GM19328 (cell line): ENCODE measurements around the gene KRT12.

Experiments
- ATAC-seq: cut with Tn5 transposase; IDR thresholded peaks from one replicate; pipeline ENCODE4 v1.9.1; 2021; ENCODE audit warnings: mild to moderate bottlenecking, moderate library complexity; ENCODE audit not compliant: unreplicated experiment

KRT12 gene

DNA sequence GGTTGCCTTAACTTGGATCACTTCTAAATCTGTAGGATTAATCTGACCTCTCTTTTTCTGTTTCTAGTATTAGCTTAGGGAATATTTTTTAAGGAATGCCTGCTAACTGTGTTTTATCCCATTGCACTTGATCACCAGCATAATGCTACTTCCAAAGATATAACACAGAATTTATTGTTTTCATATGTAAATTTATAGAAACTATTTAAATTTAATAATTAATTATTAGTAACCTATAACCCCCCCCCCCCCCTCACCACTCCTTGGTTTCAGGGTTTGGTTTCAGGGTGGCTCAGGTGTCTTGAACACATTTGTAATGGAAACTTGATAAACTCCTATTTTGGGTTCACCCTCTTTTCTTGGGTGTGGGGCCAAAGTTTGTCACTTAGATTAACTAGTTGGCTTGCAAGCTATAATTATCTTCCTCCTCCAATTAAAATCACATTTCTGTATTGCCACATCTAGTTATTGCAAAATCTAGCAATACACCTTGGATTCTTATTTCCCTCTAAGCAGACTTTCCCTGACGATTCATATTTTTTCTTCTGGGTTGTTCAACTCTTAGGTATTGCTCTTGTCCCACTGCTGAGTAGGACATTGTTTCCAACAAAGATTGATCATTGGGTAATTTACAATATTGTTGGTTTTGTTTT is 18.3 kb downstream of the KRT12 start:
- ATAC-seq = no peak

DNA sequence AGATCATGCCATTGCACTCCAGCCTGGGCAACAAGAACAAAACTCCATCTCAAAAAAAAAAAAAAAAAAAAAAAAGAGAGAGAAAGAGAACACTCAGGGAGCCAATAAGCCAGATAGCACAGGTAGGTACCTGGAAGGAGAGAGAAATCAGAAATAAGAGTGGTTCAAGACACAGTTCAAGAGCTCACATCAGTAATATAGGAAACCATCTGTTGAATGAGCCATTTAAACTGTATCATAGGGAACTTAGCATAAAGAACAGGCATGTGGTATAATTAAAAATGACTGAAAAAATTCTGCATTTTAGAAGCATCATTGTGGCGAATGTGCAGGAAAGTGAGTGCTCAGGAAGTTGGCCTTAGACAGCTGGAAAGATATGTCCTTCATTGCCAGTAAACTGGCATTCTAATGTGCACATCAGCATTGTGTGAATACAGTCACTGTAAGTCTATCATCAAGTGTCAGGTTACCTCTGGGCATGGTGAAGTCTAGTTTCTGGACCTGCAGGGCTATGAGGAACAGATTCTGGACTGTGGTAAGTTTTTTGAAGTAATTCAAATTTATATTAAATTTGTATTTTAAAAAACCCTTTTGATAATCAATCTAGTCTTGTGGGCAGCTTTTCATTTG is 20.4 kb downstream of the KRT12 start:
- ATAC-seq = no peak

DNA sequence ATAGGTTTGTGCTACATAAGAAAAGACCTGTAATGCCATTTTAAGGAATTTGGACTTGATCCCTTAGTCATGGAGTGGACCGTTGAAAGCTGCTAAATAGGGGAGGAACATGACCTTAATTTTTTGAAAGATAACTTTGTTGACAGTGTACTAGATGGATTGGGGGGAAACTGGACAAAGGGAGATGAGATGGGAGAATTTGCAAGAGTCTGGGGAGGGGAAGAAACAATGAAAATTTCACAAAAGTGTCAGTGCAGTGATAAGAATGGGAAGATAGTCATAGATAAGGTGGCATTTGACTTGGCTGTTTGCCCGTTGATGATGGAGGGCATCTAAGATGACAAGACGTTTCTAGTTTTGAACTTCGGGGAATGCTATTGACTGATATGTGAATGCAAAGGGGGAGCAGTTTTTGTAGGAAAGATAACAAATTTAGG is 22.3 kb downstream of the KRT12 start:
- ATAC-seq = no peak

DNA sequence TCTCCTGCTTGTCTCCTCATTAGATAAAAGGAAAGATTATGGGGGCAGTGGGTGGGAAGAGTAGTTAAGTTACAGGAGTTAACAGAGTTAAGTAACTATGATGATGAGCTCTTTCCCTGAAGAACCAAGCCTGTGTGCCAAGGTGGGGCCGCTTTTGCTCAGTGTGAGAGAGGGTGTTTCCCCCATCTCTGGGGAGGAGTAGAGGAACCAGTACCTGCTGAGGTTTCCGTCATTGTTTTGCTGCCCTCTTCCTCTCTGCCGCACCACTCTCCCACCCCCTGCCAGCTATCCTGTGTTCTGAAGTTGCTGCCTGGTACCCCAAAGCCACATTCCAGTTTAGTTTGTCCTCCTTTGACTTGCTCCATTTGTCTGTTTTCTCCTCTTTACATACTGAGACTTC is 23.8 kb downstream of the KRT12 start:
- no peak for ATAC-seq

DNA sequence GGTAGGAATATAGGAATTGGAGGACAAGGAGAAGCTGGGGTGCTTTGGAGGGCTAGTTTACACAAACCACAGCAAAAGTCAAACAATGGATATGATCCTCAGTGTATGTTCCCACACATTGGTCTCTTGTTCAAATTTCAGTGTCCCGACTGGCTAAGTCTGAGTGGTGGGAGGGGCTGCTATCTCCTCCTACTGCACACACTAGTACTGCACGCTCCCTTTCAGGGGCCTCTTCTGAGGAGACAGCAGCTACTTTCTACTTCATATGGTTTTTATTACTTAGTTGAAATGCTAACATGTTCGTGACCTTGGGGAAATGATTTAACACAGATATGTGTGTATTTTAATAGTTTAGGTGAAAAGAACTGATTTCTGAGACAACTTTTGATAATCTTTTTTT is 25.8 kb downstream of the KRT12 start:
- no peak for ATAC-seq

DNA sequence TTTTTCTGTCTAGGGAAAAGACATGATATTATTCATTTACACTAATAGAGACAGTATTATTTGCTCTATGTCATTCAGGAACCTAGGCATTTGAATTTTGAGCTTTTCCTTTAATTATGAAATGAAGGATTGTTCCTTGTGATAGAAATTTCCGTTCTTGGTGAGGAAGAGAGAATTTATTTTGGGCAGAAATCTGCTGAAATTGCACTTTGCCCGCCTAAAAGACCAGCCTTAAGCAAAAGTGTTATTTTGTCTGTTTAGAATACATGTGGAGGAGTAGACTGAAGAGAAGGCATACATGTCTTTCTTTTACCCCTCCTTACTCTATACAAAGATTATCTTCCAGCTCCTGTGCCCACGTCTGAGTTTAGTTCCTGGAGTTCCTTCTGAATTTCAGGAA is 27.8 kb downstream of the KRT12 start:
- ATAC-seq = no peak

DNA sequence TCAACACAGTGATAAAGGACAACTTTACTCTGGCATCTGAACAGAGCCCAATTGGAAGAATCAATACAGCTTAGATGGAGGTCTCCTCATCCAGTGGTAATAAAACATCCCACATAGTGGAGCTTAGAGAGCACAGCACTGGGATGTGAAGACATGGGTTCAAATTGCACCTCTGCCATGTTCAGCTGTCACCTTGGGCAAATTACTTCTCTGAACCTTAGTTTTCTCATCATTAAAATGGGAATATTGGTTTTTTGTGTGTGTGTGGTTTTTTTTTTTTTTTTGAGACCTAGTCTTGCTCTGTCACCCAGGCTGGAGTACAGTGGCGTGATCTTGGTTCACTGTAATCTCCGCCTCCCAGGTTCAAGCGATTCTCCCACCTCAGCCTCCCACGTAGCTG is 31.0 kb downstream of the KRT12 start:
- ATAC-seq = no peak

DNA sequence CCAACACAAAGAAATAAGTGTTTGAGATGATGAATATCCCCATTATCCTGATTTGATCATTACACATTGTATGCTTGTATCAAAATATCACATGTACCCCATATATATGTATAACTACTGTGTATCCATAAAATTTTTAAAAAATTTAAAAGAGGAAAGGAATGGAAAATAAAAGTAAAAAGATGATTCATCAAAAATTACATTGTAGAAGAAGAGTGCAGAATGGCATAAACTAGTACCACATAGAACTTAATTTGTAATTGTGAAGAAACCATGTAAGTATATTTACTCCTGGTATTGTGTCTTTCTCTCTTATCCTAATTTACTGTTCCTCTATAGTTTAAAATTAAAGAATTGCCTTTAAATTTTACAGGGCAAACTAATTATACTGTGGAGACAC is 33.1 kb downstream of the KRT12 start:
- no peak for ATAC-seq

DNA sequence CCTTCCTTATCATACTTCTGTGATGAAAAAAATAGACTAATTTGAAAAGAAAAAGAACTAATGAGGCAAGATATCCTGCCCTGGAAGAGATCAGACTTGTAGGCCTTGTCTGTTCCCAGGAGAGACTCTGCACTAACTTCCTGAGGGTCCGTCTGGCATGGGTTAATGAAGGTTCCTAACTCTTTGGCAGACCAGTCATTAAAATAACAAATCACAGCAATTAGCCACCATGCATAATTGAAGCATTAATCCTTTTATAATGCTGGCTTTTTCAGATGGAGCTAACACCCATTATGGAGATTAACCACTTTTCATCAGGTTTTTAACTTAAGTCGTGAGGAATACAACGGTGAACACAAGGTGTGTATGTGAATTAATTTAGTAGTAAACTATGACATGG is 34.2 kb downstream of the KRT12 start:
- no peak for ATAC-seq

DNA sequence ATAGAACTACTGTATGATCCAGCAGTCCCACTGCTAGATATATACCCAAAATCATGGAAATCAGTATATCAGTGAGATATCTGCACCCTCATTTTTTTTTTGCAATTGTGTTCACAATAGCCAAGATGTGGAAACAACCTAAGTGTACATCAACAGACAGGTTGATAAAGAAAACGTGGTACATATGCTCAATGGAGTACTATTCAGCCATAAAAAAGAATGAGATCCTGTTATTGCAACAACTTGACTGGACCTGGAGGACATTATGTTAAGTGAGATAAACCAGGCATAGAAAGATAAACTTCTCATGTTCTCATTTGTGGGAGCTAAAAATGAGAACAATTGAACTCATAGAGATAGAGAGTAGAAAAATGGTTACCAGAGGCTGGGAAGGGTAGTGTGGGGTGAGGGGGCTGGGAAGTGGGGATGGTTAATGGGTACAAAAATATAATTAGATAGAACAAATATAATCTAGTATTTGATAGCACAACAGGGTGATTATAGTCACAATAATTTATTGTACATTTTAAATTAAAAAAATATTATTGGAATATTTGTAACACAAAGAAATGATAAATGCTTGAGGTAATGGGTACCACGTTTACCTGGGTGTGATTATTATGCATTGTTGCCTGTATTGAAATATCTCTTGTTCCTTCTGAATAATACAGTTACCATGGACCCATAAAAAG is 36.8 kb downstream of the KRT12 start:
- no peak for ATAC-seq

DNA sequence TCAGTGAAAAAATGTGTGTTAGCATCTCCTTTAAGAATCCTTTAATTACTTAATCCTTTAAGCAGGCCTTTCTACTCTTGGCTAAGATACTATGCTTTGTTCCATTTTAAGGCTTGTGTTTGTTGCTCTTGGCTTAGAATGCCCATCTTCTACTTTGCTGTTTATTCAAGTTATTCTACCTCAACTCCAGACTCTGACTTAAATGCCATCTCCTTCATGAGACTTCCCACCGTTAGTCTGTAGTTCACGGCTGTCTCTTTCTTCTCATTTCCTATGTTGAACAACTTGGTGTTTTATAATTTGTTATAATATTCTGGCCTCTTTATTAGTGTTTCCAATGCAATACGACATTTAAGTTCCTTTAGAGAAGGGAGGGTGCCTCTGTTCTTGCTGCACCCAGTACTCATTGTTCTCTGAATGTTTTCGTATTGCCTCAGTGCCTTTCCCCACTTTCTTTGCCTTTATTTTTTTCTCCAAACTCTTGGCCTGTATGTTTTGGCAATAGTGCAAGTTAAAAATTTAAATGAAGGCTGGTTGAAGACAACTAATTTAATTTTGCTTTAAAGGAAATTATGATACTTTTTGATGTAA is 38.5 kb downstream of the KRT12 start:
- no peak for ATAC-seq

DNA sequence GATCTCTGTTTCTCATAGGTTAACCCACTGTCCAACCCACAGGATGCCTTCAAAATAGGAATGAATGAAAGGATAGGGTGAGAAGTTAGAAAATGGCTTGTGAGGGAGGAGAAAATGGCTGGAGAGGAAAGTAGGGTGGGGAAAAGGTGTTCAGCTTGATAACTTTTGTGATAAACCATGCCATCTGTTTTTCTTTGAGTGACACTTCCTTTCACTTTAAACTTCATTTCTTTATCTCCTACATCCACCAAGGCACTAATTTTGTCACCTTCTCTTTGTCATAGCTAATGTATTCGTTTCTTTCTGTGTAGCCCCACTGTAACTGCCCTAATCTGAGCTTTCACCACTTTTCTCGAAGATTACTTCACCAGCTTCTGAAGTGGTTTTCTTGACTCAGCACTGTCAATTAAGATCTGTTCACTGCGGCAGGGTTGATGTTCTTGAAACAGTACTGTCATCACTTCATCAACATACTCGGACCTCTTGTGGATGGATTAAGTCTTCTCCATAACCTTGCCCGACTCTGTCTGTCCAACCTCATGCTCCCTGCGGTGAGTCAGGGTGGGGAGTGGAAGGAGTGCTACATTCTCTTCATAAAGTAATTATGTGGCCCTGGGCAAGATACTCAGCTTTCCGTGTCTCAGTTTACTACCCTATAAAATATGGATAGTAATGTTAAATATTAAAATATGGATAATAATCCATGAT is 39.1 kb downstream of the KRT12 start:
- no peak for ATAC-seq

DNA sequence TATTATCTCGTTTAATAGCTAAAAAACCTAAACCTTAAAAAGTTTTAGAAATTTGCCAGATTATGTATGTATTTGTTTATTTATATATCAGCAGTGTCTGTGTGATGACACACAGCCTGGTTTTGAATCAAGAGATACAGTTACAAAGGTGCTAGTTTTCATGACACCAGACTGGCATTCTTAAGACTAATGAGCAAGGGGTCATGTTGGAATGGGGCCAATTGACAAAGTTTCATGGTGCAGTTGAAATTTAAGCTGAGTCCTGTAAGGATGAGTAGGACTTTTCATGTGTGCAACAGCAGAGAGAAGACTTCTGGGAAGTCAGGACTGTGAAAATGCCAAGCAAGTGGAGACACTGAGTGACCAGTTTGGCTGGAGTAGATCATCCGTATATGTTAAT is 41.4 kb downstream of the KRT12 start:
- no peak for ATAC-seq

DNA sequence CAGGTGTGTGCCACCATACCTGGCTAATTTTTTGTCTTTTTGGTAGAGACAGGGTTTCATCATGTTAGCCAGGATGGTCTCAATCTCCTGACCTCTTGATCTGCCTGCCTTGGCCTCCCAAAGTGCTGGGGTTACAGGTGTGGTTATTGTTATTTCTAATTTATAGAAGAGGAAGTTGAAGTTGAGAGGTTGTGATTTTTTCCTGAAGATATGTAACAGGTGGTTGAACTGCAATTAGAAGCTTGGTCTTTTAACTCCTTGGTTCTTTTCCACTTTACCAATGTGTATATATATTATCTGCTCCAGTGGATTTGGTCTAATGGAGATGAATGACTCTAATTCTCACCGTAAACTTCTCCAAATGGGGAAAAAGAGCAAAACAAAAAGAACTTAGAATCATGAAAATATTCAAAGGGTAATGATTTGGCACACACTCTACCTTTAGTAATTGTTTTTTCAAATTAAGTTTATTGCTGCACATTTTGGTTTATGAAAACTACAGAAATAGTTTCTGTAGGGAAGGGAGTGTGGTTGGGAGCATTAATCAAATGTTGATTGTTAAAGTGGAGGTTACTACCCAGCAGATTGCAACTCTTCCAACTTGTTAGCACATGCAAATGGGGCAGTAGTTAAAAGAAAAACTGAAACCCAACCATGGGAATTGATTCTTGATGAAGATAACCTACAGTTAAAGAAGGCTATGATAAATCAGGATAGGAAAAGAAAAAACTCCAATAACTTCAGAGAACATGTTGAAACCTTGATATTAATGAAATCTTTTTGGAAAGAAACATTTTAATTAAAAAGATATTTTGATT is 42.8 kb downstream of the KRT12 start:
- no peak for ATAC-seq

DNA sequence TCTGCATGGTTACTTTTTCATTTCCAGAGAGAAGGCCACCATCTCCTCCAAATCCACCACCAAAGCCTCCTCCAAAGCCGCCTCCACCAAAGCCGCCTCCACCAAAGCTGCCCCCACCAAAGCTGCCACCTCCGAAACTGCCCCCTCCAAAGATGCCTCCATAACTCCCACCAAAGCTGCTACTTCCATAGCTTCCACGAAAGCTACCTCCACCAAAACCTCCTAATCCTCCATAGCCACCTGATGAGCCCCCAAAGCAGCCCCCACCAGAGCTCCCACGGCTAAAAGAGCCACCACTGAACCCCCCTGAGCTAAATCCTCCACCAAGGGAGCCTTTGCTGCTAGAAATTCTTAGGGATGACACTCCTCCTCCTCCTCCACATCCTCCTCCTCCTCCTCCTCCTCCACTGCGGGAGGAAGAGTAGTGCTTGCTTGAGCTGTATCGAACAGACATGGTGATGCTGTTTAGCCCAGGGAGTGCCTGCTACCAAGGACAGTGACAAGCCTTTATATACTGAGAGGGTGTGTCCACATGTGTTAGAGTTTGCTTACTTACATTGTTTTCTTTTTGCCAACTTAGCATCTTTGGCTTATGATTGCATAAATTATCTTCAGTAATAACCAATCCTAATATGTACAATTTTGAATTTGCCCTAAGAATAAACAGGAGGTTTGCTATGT is 44.8 kb downstream of the KRT12 start, which contains the start of gene KRT10:
KRT10 (minus strand) TSS at position 483 of the 681 bp plus-strand sequence; CDS start at position 454, 29 bp downstream.
- no peak for ATAC-seq

DNA sequence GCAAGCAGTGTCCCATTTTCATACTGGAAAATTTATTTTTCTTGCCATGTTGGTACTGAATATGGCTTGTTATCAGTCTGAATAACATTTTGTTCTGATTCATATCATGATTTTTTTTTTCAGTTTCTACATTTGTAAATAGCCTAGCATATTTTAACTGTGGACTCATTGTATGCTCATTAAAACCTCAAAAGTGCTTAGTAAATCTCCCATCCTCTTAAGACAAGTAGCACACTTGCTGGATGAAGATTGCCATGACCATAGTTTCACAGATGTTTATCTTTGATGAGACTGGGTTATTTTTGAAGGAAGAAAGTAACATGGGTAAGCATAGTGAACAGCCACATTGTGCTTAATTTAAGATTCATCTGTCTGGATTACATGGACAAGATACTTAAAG is 45.5 kb downstream of the KRT12 start:
- no peak for ATAC-seq

DNA sequence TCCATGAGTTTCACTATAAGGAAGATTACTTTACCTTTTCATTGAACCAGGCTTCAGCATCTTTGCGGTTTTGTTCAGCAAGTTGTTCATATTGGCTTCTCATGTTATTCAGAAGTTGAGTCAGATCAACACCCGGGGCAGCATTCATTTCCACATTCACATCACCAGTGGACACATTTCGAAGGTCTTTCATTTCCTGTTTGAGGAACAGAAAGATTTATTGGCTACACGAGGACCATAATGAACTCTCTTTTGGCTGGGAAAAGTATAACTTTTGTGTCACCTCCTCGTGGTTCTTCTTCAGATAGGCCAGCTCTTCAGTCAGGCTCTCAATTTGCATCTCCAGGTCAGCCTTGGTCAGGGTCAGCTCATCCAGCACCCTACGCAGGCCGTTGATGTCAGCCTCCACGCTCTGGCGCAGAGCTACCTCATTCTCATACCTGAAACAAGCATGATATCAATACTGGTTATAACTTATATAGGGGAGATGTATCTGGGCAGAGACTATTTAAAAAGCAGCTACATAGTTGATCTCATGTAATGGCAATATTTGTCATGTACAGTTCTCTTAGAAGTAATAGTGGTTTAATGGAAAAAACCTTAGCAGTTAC is 46.7 kb downstream of the KRT12 start:
- ATAC-seq = no peak

DNA sequence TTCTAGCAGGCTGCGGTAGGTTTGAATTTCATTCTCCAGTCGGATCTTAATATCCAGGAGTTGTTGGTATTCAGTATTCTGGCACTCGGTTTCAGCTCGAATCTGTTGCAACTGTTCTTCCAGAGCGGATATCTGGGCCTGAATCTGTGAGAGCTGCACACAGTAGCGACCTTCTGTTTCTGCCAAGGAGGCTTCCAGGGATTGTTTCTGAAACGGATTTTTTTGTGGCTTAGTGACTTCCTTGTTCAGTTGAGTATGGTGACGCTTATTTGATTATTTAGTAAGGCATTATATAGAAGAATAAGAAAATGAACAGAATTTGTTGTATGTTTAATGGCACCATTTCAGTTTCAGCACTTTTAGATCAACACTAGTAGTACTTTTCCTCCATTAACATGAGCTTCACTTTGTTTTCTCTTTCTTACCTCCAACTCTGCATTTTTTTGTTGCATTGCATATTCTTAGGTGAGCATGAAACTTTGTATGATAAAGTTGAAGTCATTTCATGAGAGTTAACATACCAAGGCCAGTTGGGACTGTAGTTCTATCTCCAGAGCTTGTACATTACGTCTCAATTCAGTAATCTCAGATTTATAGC is 47.4 kb downstream of the KRT12 start:
- ATAC-seq = no peak
